HG03139 (cell line): Measurements from ENCODE around the gene CCR5AS.
"Not testable (repeated sequence)": the region's sequence is repeated elsewhere in the genome, so short reads cannot be mapped to it uniquely, and the experiment has no call there.

Experiments
- ATAC-seq: cut with Tn5 transposase; IDR thresholded peaks from one replicate; pipeline ENCODE4 v1.9.1; 2021; ENCODE audit not compliant: unreplicated experiment

CCR5AS gene

GRCh38 chr3:46406788-46407611, at the start of gene CCR5AS, which contains the start of gene CCRL2:
Gene CCR5AS, minus strand, starts transcription at chr3:46407066.
Gene CCRL2, plus strand, starts transcription at chr3:46407259. Its CDS starts 821 bp downstream, at chr3:46408080.
- ATAC-seq: no peak

- no peak for ATAC-seq
These were observed 49.3 kb upstream of the CCR5AS start for GRCh38 chr3:46456118-46456517.

GRCh38 chr3:46455231-46456115, 48.6 kb upstream of the CCR5AS start:
- no peak for ATAC-seq

- no peak for ATAC-seq
These were observed 47.7 kb upstream of the CCR5AS start for GRCh38 chr3:46454606-46455005.

GRCh38 chr3:46454209-46454595, 47.3 kb upstream of the CCR5AS start:
- ATAC-seq: no peak

- ATAC-seq: no peak
These were observed 46.8 kb upstream of the CCR5AS start for GRCh38 chr3:46453526-46454208.

- no peak for ATAC-seq
These were observed 43.1 kb upstream of the CCR5AS start for GRCh38 chr3:46449755-46450552.

GRCh38 chr3:46448721-46449120, 41.9 kb upstream of the CCR5AS start:
- ATAC-seq: no peak

- ATAC-seq: no peak
These were observed 40.5 kb upstream of the CCR5AS start for GRCh38 chr3:46447228-46447985.

GRCh38 chr3:46442576-46443530, 36.0 kb upstream of the CCR5AS start:
- no peak for ATAC-seq

GRCh38 chr3:46440531-46441294, 33.8 kb upstream of the CCR5AS start:
- peak; percentile 85 for ATAC-seq

GRCh38 chr3:46438831-46439230, 32.0 kb upstream of the CCR5AS start:
- ATAC-seq: no peak

GRCh38 chr3:46435081-46435726, 28.3 kb upstream of the CCR5AS start:
- no peak for ATAC-seq

GRCh38 chr3:46433841-46434240, 27.0 kb upstream of the CCR5AS start:
- no peak for ATAC-seq

- not testable (repeated sequence) for ATAC-seq
These were observed 26.3 kb upstream of the CCR5AS start for GRCh38 chr3:46433118-46433517.

- ATAC-seq: not testable (repeated sequence)
These were observed 25.0 kb upstream of the CCR5AS start for GRCh38 chr3:46431905-46432304.

GRCh38 chr3:46430879-46431278, 24.0 kb upstream of the CCR5AS start:
- not testable (repeated sequence) for ATAC-seq
